Activated CD4-positive, alpha-beta T cell treated with anti-CD3 and anti-CD28 coated beads, Interleukin-2, amount 10 ng/mL, durations not matched to agents 7 days and 5 days (primary cell): ENCODE data around the gene SPCS2. TPM values are rescaled to one million over a fixed set of nuclear protein-coding genes. Genes with fewer than 3 reads are reported as not detected.
"Not testable (repeated sequence)": the region's sequence is repeated elsewhere in the genome, so short reads cannot be mapped to it uniquely, and the experiment has no call there.

Experiments
- CTCF ChIA-PET: fragments of 350-600 bp; sonication (Branson Sonifier 250); formaldehyde crosslinking; loops from one replicate; lab custom pipeline; 2021; ENCODE audit warnings: antibody characterized with exemption; lab: Charles Lee
- POLR2A ChIA-PET: fragments of 350-600 bp; sonication (Branson Sonifier 250); formaldehyde crosslinking; loops from one replicate; lab custom pipeline; 2021; ENCODE audit warnings: antibody characterized with exemption; lab: Charles Lee
- DNase-seq: peaks from one replicate; pipeline ENCODE4 v3.0.0-alpha.2; 2020
- H3K27ac Mint-ChIP-seq: one replicate; pipeline ENCODE4 v1.8.0; 2021; ENCODE audit warnings: mild to moderate bottlenecking, moderate library complexity, mixed read lengths
- H3K27me3 Mint-ChIP-seq: one replicate; pipeline ENCODE4 v1.8.0; 2021; ENCODE audit warnings: mixed read lengths
- H3K36me3 Mint-ChIP-seq: one replicate; pipeline ENCODE4 v1.8.0; 2021; ENCODE audit warnings: low read depth, mixed read lengths
- H3K4me1 Mint-ChIP-seq: one replicate; pipeline ENCODE4 v1.8.0; 2021; ENCODE audit warnings: mixed read lengths
- H3K4me3 Mint-ChIP-seq: one replicate; pipeline ENCODE4 v1.8.0; 2021; ENCODE audit warnings: mild to moderate bottlenecking, moderate library complexity, mixed read lengths
- H3K9me3 Mint-ChIP-seq: one replicate; pipeline ENCODE4 v1.8.0; 2021; ENCODE audit warnings: mixed read lengths
- total RNA-seq, 2 experiments: library from RNA; stranded (reverse); gene quantifications; one replicate each; pipeline ENCODE4 v1.2.3, GENCODE V29; 2021

The SPCS2 gene
- total RNA-seq, 2 experiments from 2014 or later, result 170 to 186 TPM

GRCh38 chr11:74984730-74985129 is 35.7 kb downstream of the SPCS2 start:
- ChIA-PET CTCF (interaction anchor here (0.8 kb wide), 1 partner anchor 36 kb away, joined by 3 read pairs; no protein-coding TSS in a partner anchor), POLR2A (no interaction called here)
- Mint-ChIP-seq H3K27ac (no peak overlapping the region), H3K9me3 (no peaks in the 10 kb centered on the region), H3K27me3 (no peaks in the 10 kb centered on the region), H3K4me1 (peaks cover 9% of the 10 kb centered on the region), H3K36me3 (peaks cover 9% of the 10 kb centered on the region), H3K4me3 (no peak overlapping the region)
- DNase-seq, result no peak

- peak within 1 kb of the TSS; percentile 90 for H3K27ac Mint-ChIP-seq
- H3K27me3 Mint-ChIP-seq, result no peaks in the 10 kb centered on the region
- H3K4me3 Mint-ChIP-seq, result peak within 1 kb of the TSS; percentile 90
- peak; percentile 89 for DNase-seq
- POLR2A ChIA-PET, result interaction anchor here (1.0 kb wide), 1 partner anchor 13 kb away, joined by 3 read pairs; no protein-coding TSS in a partner anchor
- peaks cover 2% of the 10 kb centered on the region for H3K36me3 Mint-ChIP-seq
- H3K9me3 Mint-ChIP-seq, result no peaks in the 10 kb centered on the region
- CTCF ChIA-PET, result interaction anchor here (1.0 to 2.0 kb wide), 5 partner anchors 10 to 48 kb away, joined by 3 to 9 read pairs (median 4); no protein-coding TSS in a partner anchor
- H3K4me1 Mint-ChIP-seq, result peaks cover 28% of the 10 kb centered on the region
Measured at GRCh38 chr11:74988541-74989259, 39.6 kb downstream of the SPCS2 start, which contains the start of gene NEU3. TSS of gene NEU3 (plus strand) at chr11:74988933. CDS start at chr11:74989061, 128 bp downstream.

GRCh38 chr11:74989260-74989638 is 40.2 kb downstream of the SPCS2 start:
- H3K4me3 Mint-ChIP-seq, result peak overlapping the region; percentile 90
- peaks cover 28% of the 10 kb centered on the region for H3K4me1 Mint-ChIP-seq
- CTCF ChIA-PET, result interaction anchor here (1.0 to 2.0 kb wide), 4 partner anchors 9 to 48 kb away, joined by 3 to 9 read pairs (median 4); no protein-coding TSS in a partner anchor
- no peaks in the 10 kb centered on the region for H3K27me3 Mint-ChIP-seq
- DNase-seq, result no peak
- H3K9me3 Mint-ChIP-seq, result no peaks in the 10 kb centered on the region
- H3K27ac Mint-ChIP-seq, result peak overlapping the region; percentile 90
- peaks cover 4% of the 10 kb centered on the region for H3K36me3 Mint-ChIP-seq
- POLR2A ChIA-PET, result no interaction called here

GRCh38 chr11:74990150-74990549 is 41.1 kb downstream of the SPCS2 start:
- H3K27ac Mint-ChIP-seq, DNase-seq, H3K9me3 Mint-ChIP-seq, H3K27me3 Mint-ChIP-seq, H3K36me3 Mint-ChIP-seq, POLR2A ChIA-PET: not testable (repeated sequence)
- H3K4me3 Mint-ChIP-seq, result peak overlapping the region; percentile 90
- CTCF ChIA-PET, result interaction anchor here (1.5 to 2.0 kb wide), 2 partner anchors 8 to 12 kb away, joined by 4 to 9 read pairs; no protein-coding TSS in a partner anchor
- H3K4me1 Mint-ChIP-seq, result peaks cover 28% of the 10 kb centered on the region

GRCh38 chr11:74990941-74991340 is 41.9 kb downstream of the SPCS2 start:
- Mint-ChIP-seq H3K27me3 (no peaks in the 10 kb centered on the region), H3K4me3 (no peak overlapping the region), H3K27ac (no peak overlapping the region), H3K9me3 (no peaks in the 10 kb centered on the region), H3K36me3 (peaks cover 4% of the 10 kb centered on the region), H3K4me1 (peaks cover 28% of the 10 kb centered on the region)
- DNase-seq, result no peak
- POLR2A ChIA-PET, result no interaction called here
- CTCF ChIA-PET, result no interaction called here

- Mint-ChIP-seq H3K27ac (no peak overlapping the region), H3K36me3 (peaks cover 11% of the 10 kb centered on the region), H3K27me3 (no peaks in the 10 kb centered on the region), H3K9me3 (no peaks in the 10 kb centered on the region), H3K4me1 (peaks cover 28% of the 10 kb centered on the region), H3K4me3 (no peak overlapping the region)
- CTCF ChIA-PET, result interaction anchor here (1.4 kb wide), 1 partner anchor 11 kb away, joined by 3 read pairs; no protein-coding TSS in a partner anchor
- POLR2A ChIA-PET, result no interaction called here
- DNase-seq, result no peak
Measured at GRCh38 chr11:74992852-74993251, 43.8 kb downstream of the SPCS2 start.

- Mint-ChIP-seq H3K9me3 (no peaks in the 10 kb centered on the region), H3K4me3 (no peak overlapping the region), H3K4me1 (peaks cover 6% of the 10 kb centered on the region), H3K27me3 (no peaks in the 10 kb centered on the region), H3K36me3 (peaks cover 32% of the 10 kb centered on the region), H3K27ac (no peak overlapping the region)
- no peak for DNase-seq
- ChIA-PET CTCF (interaction anchor here (0.7 to 3.9 kb wide), 2 partner anchors 21 to 204 kb away, joined by 4 to 16 read pairs; no protein-coding TSS in a partner anchor), POLR2A (no interaction called here)
Measured at GRCh38 chr11:75000975-75001354, 51.9 kb downstream of the SPCS2 start.

- CTCF ChIA-PET, result interaction anchor here (0.7 to 3.9 kb wide), 3 partner anchors 12 to 203 kb away, joined by 4 to 16 read pairs (median 4); partner anchors contain the start of gene NEU3
- peaks cover 6% of the 10 kb centered on the region for H3K4me1 Mint-ChIP-seq
- H3K9me3 Mint-ChIP-seq, result no peaks in the 10 kb centered on the region
- POLR2A ChIA-PET, result no interaction called here
- no peaks in the 10 kb centered on the region for H3K27me3 Mint-ChIP-seq
- no peak overlapping the region for H3K27ac Mint-ChIP-seq
- peaks cover 31% of the 10 kb centered on the region for H3K36me3 Mint-ChIP-seq
- no peak for DNase-seq
- no peak overlapping the region for H3K4me3 Mint-ChIP-seq
Measured at GRCh38 chr11:75001686-75002085, 52.6 kb downstream of the SPCS2 start.

- CTCF ChIA-PET, result interaction anchor here (1.5 to 3.9 kb wide), 2 partner anchors 13 to 20 kb away, joined by 4 to 16 read pairs; partner anchors contain the start of gene NEU3
- POLR2A ChIA-PET, result no interaction called here
- Mint-ChIP-seq H3K4me1 (peaks cover 6% of the 10 kb centered on the region), H3K36me3 (peaks cover 37% of the 10 kb centered on the region), H3K27me3 (no peaks in the 10 kb centered on the region), H3K4me3 (no peak overlapping the region), H3K9me3 (no peaks in the 10 kb centered on the region), H3K27ac (no peak overlapping the region)
- no peak for DNase-seq
Measured at GRCh38 chr11:75002516-75002915, 53.5 kb downstream of the SPCS2 start.

GRCh38 chr11:75004215-75004614 is 55.1 kb downstream of the SPCS2 start:
- POLR2A ChIA-PET, result no interaction called here
- peaks cover 34% of the 10 kb centered on the region for H3K36me3 Mint-ChIP-seq

GRCh38 chr11:75011357-75011756 is 62.3 kb downstream of the SPCS2 start:
- Mint-ChIP-seq H3K9me3 (no peaks in the 10 kb centered on the region), H3K27me3 (no peaks in the 10 kb centered on the region), H3K4me1 (no peaks in the 10 kb centered on the region), H3K27ac (no peak overlapping the region), H3K4me3 (no peak overlapping the region), H3K36me3 (peaks cover 16% of the 10 kb centered on the region)
- POLR2A ChIA-PET, result no interaction called here
- DNase-seq, result no peak
- CTCF ChIA-PET, result interaction anchor here (0.7 to 1.0 kb wide), 3 partner anchors 12 to 285 kb away, joined by 3 read pairs; no protein-coding TSS in a partner anchor

More at GRCh38 chr11:75004215-75004614, 55.1 kb downstream of the SPCS2 start:
- H3K27me3 Mint-ChIP-seq, result no peaks in the 10 kb centered on the region
- DNase-seq, result no peak
- H3K4me3 Mint-ChIP-seq, result no peak overlapping the region
- peaks cover 6% of the 10 kb centered on the region for H3K4me1 Mint-ChIP-seq
- H3K27ac Mint-ChIP-seq, result no peak overlapping the region
- CTCF ChIA-PET, result interaction anchor here (0.7 to 1.2 kb wide), 3 partner anchors 11 to 18 kb away, joined by 3 read pairs; no protein-coding TSS in a partner anchor
- no peaks in the 10 kb centered on the region for H3K9me3 Mint-ChIP-seq

GRCh38 chr11:75011872-75012271 is 62.8 kb downstream of the SPCS2 start:
- H3K9me3 Mint-ChIP-seq, result no peaks in the 10 kb centered on the region
- H3K27me3 Mint-ChIP-seq, result no peaks in the 10 kb centered on the region
- no peak overlapping the region for H3K27ac Mint-ChIP-seq
- no peaks in the 10 kb centered on the region for H3K4me1 Mint-ChIP-seq
- H3K36me3 Mint-ChIP-seq, result peaks cover 14% of the 10 kb centered on the region
- DNase-seq, result no peak
- ChIA-PET POLR2A (no interaction called here), CTCF (interaction anchor here (0.7 to 3.0 kb wide), 3 partner anchors 11 to 286 kb away, joined by 3 to 19 read pairs (median 3); no protein-coding TSS in a partner anchor)
- H3K4me3 Mint-ChIP-seq, result no peak overlapping the region

- ChIA-PET POLR2A (no interaction called here), CTCF (interaction anchor here (3.0 kb wide), 1 partner anchor 9 kb away, joined by 19 read pairs; no protein-coding TSS in a partner anchor)
- Mint-ChIP-seq H3K27ac (no peak overlapping the region), H3K27me3 (no peaks in the 10 kb centered on the region), H3K36me3 (peaks cover 6% of the 10 kb centered on the region), H3K4me3 (no peak overlapping the region), H3K4me1 (no peaks in the 10 kb centered on the region), H3K9me3 (no peaks in the 10 kb centered on the region)
- DNase-seq, result no peak
Measured at GRCh38 chr11:75013051-75013450, 64.0 kb downstream of the SPCS2 start.
